ENCODE results near the gene RRP1.

RRP1 gene

GRCh38 chr21:43800566-43800965 lies 11.2 kb downstream of the RRP1 start:
- H3K9me2 ChIP-seq (ENCODE audit: low read depth, low read length) = no peaks in the 10 kb centered on the region
- H3K4me3 ChIP-seq (ENCODE audit: low read depth, low read length, poor library complexity, severe bottlenecking) = no peak overlapping the region
- H2AFZ ChIP-seq (ENCODE audit: low read length) = no peak overlapping the region
- H3K9me3 ChIP-seq (ENCODE audit: low read length) = no peaks in the 10 kb centered on the region
- H3K36me3 ChIP-seq (ENCODE audit: insufficient read depth, low read length) = peaks cover 92% of the 10 kb centered on the region
- no peaks in the 10 kb centered on the region for H3K27me3 ChIP-seq (ENCODE audit: insufficient read depth, low read length)
- no peak overlapping the region for H3K4me2 ChIP-seq (ENCODE audit: low read length)
- H3K4me1 ChIP-seq (ENCODE audit: insufficient read depth, low read length, severe bottlenecking) = peaks cover 19% of the 10 kb centered on the region
- H3K27ac ChIP-seq (ENCODE audit: low read depth, low read length, poor library complexity, severe bottlenecking) = no peak overlapping the region
- H3K9ac ChIP-seq (ENCODE audit: low read length) = no peak overlapping the region
- no peaks in the 10 kb centered on the region for H3K79me2 ChIP-seq (ENCODE audit: insufficient read depth, low read length)
- 0 out of 2 replicates have a peak, but pooled peaks cover 3% of the 10 kb centered on the region for H3F3A ChIP-seq (ENCODE audit: insufficient read depth, low read length)
- no peak for TF ChIP-seq CTCF (IDR thresholded peaks at IDR 0.05; ENCODE audit: low read length)
- no peak for TF ChIP-seq EZH2 (IDR thresholded peaks at IDR 0.05; ENCODE audit: borderline replicate concordance, low read length)
- H4K20me1 ChIP-seq (ENCODE audit: insufficient read depth, low read length) = no peaks in the 10 kb centered on the region

GRCh38 chr21:43801006-43801783 lies 11.8 kb downstream of the RRP1 start:
- no peak overlapping the region for H3K4me2 ChIP-seq (ENCODE audit: low read length)
- H3K36me3 ChIP-seq (ENCODE audit: insufficient read depth, low read length) = peaks cover 90% of the 10 kb centered on the region
- H3K9ac ChIP-seq (ENCODE audit: low read length) = no peak overlapping the region
- no peaks in the 10 kb centered on the region for H3K9me2 ChIP-seq (ENCODE audit: low read depth, low read length)
- no peak overlapping the region for H2AFZ ChIP-seq (ENCODE audit: low read length)
- H3F3A ChIP-seq (ENCODE audit: insufficient read depth, low read length) = 0 out of 2 replicates have a peak, but pooled peaks cover 3% of the 10 kb centered on the region
- H3K9me3 ChIP-seq (ENCODE audit: low read length) = no peaks in the 10 kb centered on the region
- no peak overlapping the region for H3K27ac ChIP-seq (ENCODE audit: low read depth, low read length, poor library complexity, severe bottlenecking)
- H4K20me1 ChIP-seq (ENCODE audit: insufficient read depth, low read length) = no peaks in the 10 kb centered on the region
- H3K79me2 ChIP-seq (ENCODE audit: insufficient read depth, low read length) = no peaks in the 10 kb centered on the region
- no peak overlapping the region for H3K4me3 ChIP-seq (ENCODE audit: low read depth, low read length, poor library complexity, severe bottlenecking)
- peaks cover 26% of the 10 kb centered on the region for H3K4me1 ChIP-seq (ENCODE audit: insufficient read depth, low read length, severe bottlenecking)
- no peaks in the 10 kb centered on the region for H3K27me3 ChIP-seq (ENCODE audit: insufficient read depth, low read length)
- TF ChIP-seq EZH2 (IDR thresholded peaks at IDR 0.05; ENCODE audit: borderline replicate concordance, low read length) (no peak), CTCF (IDR thresholded peaks at IDR 0.05; ENCODE audit: low read length) (no peak)

- Histone ChIP-seq H3K27me3 (ENCODE audit: insufficient read depth, low read length) (no peaks in the 10 kb centered on the region), H3F3A (ENCODE audit: insufficient read depth, low read length) (0 out of 2 replicates have a peak, but pooled peaks cover 3% of the 10 kb centered on the region), H3K27ac (ENCODE audit: low read depth, low read length, poor library complexity, severe bottlenecking) (no peak overlapping the region), H3K9ac (ENCODE audit: low read length) (no peak overlapping the region), H3K9me2 (ENCODE audit: low read depth, low read length) (no peaks in the 10 kb centered on the region), H3K4me3 (ENCODE audit: low read depth, low read length, poor library complexity, severe bottlenecking) (no peak overlapping the region), H3K79me2 (ENCODE audit: insufficient read depth, low read length) (no peaks in the 10 kb centered on the region), H3K4me1 (ENCODE audit: insufficient read depth, low read length, severe bottlenecking) (peaks cover 42% of the 10 kb centered on the region), H3K36me3 (ENCODE audit: insufficient read depth, low read length) (peaks cover 80% of the 10 kb centered on the region), H4K20me1 (ENCODE audit: insufficient read depth, low read length) (no peaks in the 10 kb centered on the region), H2AFZ (ENCODE audit: low read length) (no peak overlapping the region), H3K9me3 (ENCODE audit: low read length) (no peaks in the 10 kb centered on the region), H3K4me2 (ENCODE audit: low read length) (no peak overlapping the region)
- TF ChIP-seq CTCF (IDR thresholded peaks at IDR 0.05; ENCODE audit: low read length) (no peak), EZH2 (IDR thresholded peaks at IDR 0.05; ENCODE audit: borderline replicate concordance, low read length) (no peak)
Measured at GRCh38 chr21:43802713-43803313, 13.4 kb downstream of the RRP1 start.

Measured in OCI-LY1 (cell line).